PC-9 (cell line): Measurements from ENCODE around the gene C19orf12.

Source experiments
- EZH2 ChIP-seq: fragments of 200-600 bp; sonication (generic); IDR thresholded peaks from 2 replicates; pipeline ENCODE4 v1.8.0; 2017; ENCODE audit warnings: antibody characterized with exemption, low read depth
- TF ChIP-seq, protein P1 (sequence below): fragments of 200-600 bp; sonication (generic); conservative IDR thresholded peaks from 2 replicates; pipeline ENCODE4 v1.6.1; 2017; ENCODE audit warnings: mixed run types, antibody characterized with exemption, mild to moderate bottlenecking, moderate library complexity

DNA sequence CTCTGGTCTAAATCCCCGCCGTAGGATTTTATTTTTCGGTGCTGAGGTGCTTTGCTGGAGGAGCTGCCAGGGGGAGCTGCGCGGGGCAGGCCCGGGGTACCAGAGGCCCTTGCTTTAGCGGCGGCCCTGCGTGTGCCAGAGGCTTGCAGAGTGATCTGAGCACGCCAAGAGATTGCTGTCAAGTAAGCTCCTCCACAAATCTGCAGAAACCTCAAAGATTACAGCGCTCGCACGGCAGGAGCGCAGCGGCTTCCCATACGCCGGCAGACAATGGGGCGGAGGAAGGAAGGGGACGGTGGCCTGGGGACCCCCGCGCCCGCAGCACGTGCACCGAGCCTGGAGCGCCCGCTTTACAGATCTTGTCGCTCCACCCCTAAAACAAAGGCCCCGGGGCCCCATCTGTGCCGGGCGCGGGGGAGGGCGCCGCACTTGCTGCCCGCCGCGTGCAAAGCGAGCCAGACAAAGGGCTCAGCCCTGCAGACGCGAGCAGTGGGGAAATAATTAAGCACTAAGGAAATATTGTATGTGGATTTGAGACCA lies 9.1 kb upstream of the C19orf12 start:
- TF ChIP-seq, protein P1, sequence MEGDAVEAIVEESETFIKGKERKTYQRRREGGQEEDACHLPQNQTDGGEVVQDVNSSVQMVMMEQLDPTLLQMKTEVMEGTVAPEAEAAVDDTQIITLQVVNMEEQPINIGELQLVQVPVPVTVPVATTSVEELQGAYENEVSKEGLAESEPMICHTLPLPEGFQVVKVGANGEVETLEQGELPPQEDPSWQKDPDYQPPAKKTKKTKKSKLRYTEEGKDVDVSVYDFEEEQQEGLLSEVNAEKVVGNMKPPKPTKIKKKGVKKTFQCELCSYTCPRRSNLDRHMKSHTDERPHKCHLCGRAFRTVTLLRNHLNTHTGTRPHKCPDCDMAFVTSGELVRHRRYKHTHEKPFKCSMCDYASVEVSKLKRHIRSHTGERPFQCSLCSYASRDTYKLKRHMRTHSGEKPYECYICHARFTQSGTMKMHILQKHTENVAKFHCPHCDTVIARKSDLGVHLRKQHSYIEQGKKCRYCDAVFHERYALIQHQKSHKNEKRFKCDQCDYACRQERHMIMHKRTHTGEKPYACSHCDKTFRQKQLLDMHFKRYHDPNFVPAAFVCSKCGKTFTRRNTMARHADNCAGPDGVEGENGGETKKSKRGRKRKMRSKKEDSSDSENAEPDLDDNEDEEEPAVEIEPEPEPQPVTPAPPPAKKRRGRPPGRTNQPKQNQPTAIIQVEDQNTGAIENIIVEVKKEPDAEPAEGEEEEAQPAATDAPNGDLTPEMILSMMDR, result no peak
- TF ChIP-seq EZH2, result no peak
